Fibroblast of gingiva (primary cell): ENCODE results near the gene GRHL1.

Experiments used
- DNase-seq: peaks from one replicate; pipeline ENCODE4 v3.0.0-alpha.2; 2011; ENCODE audit warnings: low read depth

Gene GRHL1

DNA sequence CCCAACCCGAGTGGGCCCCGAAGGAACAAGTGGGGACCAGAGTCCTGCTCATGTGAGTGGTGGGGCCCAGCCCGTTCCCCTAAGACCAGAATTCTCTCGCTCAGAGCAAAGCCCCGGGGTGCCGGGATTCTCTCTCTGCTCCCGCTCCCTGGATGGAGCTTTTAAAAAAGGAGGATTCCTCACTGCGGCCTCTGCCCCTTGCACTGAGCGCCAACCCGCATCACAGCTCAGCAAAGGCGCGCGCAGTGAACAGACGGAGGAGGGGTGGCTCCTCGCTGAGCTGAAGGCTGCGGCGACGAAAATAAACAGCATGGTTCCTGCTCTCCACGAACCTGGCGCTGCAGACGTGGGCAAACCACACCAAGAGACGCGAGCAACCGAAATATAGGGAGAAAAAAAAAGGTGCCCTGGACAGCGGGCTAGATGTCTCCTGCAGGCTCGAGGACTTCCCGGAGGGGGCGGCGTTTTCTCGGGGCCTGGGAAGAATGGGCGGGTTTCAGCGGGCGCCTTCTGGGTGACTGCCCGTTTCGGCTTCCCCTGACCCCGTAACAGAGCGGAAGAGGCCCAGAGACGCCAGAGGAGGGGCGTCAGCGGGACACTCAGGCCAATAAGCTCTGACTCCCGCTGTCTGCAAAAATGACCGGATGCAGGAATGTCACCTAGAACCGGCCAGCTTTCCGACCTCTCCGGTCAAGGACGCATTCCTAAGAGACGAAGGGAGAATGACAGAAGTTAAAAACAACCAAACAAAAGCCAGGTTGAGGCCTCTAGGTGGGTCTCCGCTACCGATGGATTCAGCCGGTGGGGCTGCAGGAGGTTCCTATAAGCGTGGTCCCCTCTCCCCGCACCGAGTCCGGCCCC, 91.0 kb downstream of the GRHL1 start:
- peak; percentile 50 for DNase-seq

DNA sequence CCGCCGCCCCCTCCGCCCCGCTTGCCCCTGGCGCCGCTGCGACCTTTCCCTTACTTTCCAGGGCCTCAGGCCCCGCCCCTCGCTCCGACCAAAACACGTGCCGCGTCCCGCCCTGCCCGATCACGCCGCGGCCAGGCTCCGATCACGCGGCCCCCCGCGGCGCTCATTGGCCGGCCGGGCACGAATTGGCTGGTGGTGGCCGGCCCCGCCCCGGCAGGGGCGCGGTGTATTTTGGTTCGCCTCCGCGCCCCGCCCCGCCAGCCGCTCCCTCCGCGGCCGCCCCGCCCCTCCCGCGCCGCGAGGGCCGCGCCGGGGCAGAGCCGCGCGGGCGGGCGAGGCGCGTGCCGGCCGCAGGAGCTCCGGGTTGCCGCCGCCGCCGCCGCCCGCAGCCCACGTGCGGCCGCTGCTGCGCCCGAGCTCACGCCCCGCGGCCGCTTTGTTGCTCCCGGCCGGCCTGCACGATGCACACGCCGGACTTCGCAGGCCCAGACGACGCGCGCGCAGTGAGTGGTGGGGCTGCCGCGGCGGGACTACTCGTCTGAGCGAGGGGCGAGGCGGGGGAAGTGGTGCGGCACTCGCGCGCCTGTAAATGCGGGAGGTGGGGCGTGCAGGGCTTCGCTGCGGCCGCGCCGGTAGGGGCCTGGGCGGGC, 91.9 kb downstream of the GRHL1 start, which contains the start of gene KLF11:
TSS of gene KLF11 (plus strand) at position 295 of the 650 bp plus-strand sequence. CDS start at position 462, 167 bp downstream.
- DNase-seq: peak; percentile 84

DNA sequence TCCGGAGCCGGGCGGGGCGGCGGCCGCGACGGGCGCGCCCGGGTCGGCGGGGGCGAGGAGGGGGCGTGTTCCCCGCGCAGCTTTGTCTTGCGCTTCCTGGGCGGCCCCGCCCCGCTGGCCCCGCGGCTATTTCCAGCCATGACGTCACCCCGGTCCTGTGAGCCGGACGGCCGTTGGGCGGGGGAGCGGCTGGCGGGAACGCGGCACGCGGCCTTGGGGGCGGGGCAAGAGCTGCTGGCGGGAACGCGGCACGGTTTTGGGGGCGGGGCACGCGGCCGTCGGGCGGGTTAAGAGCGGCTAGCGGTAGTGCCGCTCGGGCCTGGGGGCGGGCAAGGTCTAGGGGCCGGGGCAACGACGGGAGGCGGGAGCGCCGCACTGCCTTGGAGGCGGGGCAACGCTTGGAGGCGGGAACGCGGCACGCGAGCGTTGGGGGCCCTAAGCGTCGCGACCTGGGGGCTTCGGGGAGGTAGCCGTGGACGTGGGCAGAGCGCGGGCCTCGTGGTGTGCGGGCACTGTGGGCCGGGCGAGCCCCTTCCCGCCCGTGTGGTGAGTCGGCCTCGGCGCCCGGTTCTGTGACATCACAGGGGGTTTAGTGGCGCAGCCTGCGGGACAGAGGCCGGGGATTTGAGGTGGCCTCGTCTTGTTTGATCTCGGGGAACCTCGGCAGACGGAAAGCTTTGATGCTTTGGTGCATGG, 92.6 kb downstream of the GRHL1 start:
- DNase-seq: peak; percentile 90

- DNase-seq: no peak
Measured at GRCh38 chr2:10045561-10046355, 94.3 kb downstream of the GRHL1 start.

GRCh38 chr2:10046931-10047330, 95.4 kb downstream of the GRHL1 start:
- DNase-seq: no peak

DNA sequence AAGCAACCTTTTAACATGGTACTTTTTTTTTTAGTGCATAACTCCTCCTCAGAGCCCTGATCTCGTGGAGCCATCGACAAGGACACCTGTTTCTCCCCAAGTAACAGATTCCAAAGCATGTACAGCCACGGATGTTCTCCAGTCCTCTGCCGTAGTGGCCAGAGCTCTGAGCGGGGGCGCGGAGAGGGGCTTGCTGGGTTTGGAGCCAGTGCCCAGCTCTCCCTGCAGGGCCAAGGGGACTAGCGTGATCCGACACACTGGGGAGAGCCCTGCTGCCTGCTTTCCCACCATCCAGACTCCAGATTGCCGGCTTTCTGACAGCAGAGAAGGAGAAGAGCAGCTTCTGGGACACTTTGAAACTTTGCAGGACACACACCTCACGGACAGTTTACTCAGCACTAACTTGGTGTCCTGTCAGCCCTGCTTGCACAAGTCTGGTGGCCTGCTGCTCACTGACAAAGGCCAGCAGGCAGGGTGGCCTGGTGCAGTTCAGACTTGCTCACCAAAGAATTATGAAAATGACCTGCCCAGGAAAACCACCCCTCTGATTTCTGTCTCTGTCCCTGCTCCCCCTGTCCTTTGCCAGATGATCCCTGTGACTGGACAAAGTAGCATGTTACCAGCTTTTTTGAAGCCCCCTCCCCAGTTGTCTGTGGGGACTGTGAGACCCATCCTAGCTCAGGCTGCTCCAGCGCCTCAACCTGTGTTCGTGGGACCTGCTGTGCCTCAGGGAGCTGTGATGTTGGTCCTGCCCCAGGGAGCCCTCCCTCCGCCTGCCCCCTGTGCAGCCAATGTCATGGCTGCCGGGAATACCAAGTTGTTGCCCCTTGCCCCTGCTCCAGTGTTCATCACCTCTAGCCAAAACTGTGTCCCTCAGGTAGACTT, 96.4 kb downstream of the GRHL1 start:
- no peak for DNase-seq

- DNase-seq: peak; percentile 45
Measured at GRCh38 chr2:10048501-10049171, 97.1 kb downstream of the GRHL1 start.
